OCI-LY3 (cell line): ENCODE data around the gene PMFBP1.

Experiments
- H2AFZ ChIP-seq: fragments of 200-600, 300-600 bp; shearing (Covaris generic); 2 replicates; pipeline ENCODE4 v1.6.0; 2014; ENCODE audit warnings: antibody characterized with exemption, low read depth, low read length
- H3K27ac ChIP-seq: fragments of 200-600, 300-600 bp; sonication (generic); 2 replicates; pipeline ENCODE4 v1.5.1; 2014; ENCODE audit warnings: mild to moderate bottlenecking, low read length, moderate library complexity, mixed read lengths
- H3K27me3 ChIP-seq: fragments of 200-600, 300-600 bp; sonication (generic); 2 replicates; pipeline ENCODE4 v1.6.1; 2014; ENCODE audit warnings: low read depth, low read length, mixed read lengths
- H3K36me3 ChIP-seq: fragments of 200-600, 300-600 bp; sonication (generic); replicated peaks from 2 replicates; pipeline ENCODE3; 2014; ENCODE audit warnings: low read depth, low read length, mixed read lengths
- H3K4me1 ChIP-seq: fragments of 300-600, 200-600 bp; sonication (generic); 2 replicates; pipeline ENCODE4 v1.6.1; 2014; ENCODE audit warnings: low read length, mixed read lengths
- H3K4me2 ChIP-seq: fragments of 200-600, 300-600 bp; sonication (generic); 2 replicates; pipeline ENCODE4 v1.6.1; 2014; ENCODE audit warnings: low read length, mixed read lengths
- H3K4me3 ChIP-seq: fragments of 300-600, 200-600 bp; sonication (generic); 2 replicates; pipeline ENCODE4 v1.5.1; 2014; ENCODE audit warnings: antibody characterized with exemption, mild to moderate bottlenecking, low read length, moderate library complexity
- H3K79me2 ChIP-seq: fragments of 300-600, 200-600 bp; shearing (Covaris generic); 2 replicates; pipeline ENCODE4 v1.6.1; 2014; ENCODE audit warnings: mild to moderate bottlenecking, low read length, mixed read lengths
- H3K9ac ChIP-seq: fragments of 300-600, 200-600 bp; shearing (Covaris generic); 2 replicates; pipeline ENCODE4 v1.6.0; 2014; ENCODE audit warnings: mild to moderate bottlenecking, low read length, moderate library complexity
- H3K9me3 ChIP-seq: fragments of 200-600, 300-600 bp; shearing (Covaris generic); 2 replicates; pipeline ENCODE4 v1.6.1; 2014; ENCODE audit warnings: low read length, mixed read lengths; ENCODE audit not compliant: insufficient read depth
- H4K20me1 ChIP-seq: fragments of 200-600, 300-600 bp; sonication (generic); 2 replicates; pipeline ENCODE4 v1.6.1; 2016; ENCODE audit warnings: low read length, mixed read lengths; ENCODE audit not compliant: insufficient read depth
- CTCF ChIP-seq: fragments of 200-600, 300-600 bp; sonication (generic); IDR thresholded peaks from 2 replicates; pipeline ENCODE4 v1.5.1; 2014; ENCODE audit warnings: antibody characterized with exemption, low read length, low read depth
- EZH2phosphoT487 ChIP-seq: fragments of 200-600 bp; shearing (Covaris generic); IDR thresholded peaks from 2 replicates; pipeline ENCODE4 v1.6.1; 2018; ENCODE audit warnings: antibody characterized with exemption, mixed run types, low read depth

Gene PMFBP1

GRCh38 chr16:72139908-72140307, 32.0 kb downstream of the PMFBP1 start:
- H3K4me1 ChIP-seq = no peaks in the 10 kb centered on the region
- no peaks in the 10 kb centered on the region for H3K9me3 ChIP-seq
- H3K27ac ChIP-seq = no peak overlapping the region
- H3K9ac ChIP-seq = no peak overlapping the region
- H3K27me3 ChIP-seq = no peaks in the 10 kb centered on the region
- H2AFZ ChIP-seq = no peak overlapping the region
- no peaks in the 10 kb centered on the region for H3K36me3 ChIP-seq
- no peaks in the 10 kb centered on the region for H4K20me1 ChIP-seq
- H3K4me2 ChIP-seq = no peak overlapping the region
- H3K79me2 ChIP-seq = no peaks in the 10 kb centered on the region
- no peak overlapping the region for H3K4me3 ChIP-seq
- no peak for TF ChIP-seq EZH2phosphoT487
- no peak for TF ChIP-seq CTCF

GRCh38 chr16:72138064-72138572, 33.8 kb downstream of the PMFBP1 start:
- H3K27ac ChIP-seq = no peak overlapping the region
- H3K4me1 ChIP-seq = no peaks in the 10 kb centered on the region; the same call in 1 of the 2 replicates
- H4K20me1 ChIP-seq = no peaks in the 10 kb centered on the region
- no peak overlapping the region for H3K9ac ChIP-seq
- no peak overlapping the region for H3K4me2 ChIP-seq
- H3K9me3 ChIP-seq = no peaks in the 10 kb centered on the region
- no peaks in the 10 kb centered on the region for H3K36me3 ChIP-seq
- H3K4me3 ChIP-seq = no peak overlapping the region
- H3K27me3 ChIP-seq = no peaks in the 10 kb centered on the region
- no peaks in the 10 kb centered on the region for H3K79me2 ChIP-seq
- no peak for TF ChIP-seq EZH2phosphoT487
- TF ChIP-seq CTCF = no peak
- H2AFZ ChIP-seq = no peak overlapping the region

- no peak overlapping the region for H2AFZ ChIP-seq
- H3K9me3 ChIP-seq = no peaks in the 10 kb centered on the region
- peaks cover 6% of the 10 kb centered on the region for H3K4me1 ChIP-seq
- H4K20me1 ChIP-seq = no peaks in the 10 kb centered on the region
- no peak overlapping the region for H3K27ac ChIP-seq
- TF ChIP-seq CTCF (no peak), EZH2phosphoT487 (no peak)
- no peaks in the 10 kb centered on the region for H3K79me2 ChIP-seq
- no peak overlapping the region for H3K4me3 ChIP-seq
- H3K36me3 ChIP-seq = no peaks in the 10 kb centered on the region
- H3K4me2 ChIP-seq = no peak overlapping the region
- H3K9ac ChIP-seq = no peak overlapping the region
- H3K27me3 ChIP-seq = no peaks in the 10 kb centered on the region
These were observed 34.4 kb downstream of the PMFBP1 start for GRCh38 chr16:72137380-72138063.

- no peaks in the 10 kb centered on the region for H4K20me1 ChIP-seq
These were observed 37.4 kb downstream of the PMFBP1 start for GRCh38 chr16:72134507-72134906.

More at GRCh38 chr16:72134507-72134906, 37.4 kb downstream of the PMFBP1 start:
- Histone ChIP-seq H3K4me1 (peaks cover 15% of the 10 kb centered on the region), H3K4me3 (no peak overlapping the region), H3K4me2 (no peak overlapping the region), H3K27ac (no peak overlapping the region), H3K27me3 (no peaks in the 10 kb centered on the region), H3K36me3 (no peaks in the 10 kb centered on the region), H3K9ac (no peak overlapping the region), H3K79me2 (no peaks in the 10 kb centered on the region), H2AFZ (no peak overlapping the region), H3K9me3 (no peaks in the 10 kb centered on the region)
- no peak for TF ChIP-seq EZH2phosphoT487
- no peak for TF ChIP-seq CTCF
